ENCODE data around the gene UBTD2.

GRCh38 chr5:172321593-172321992 lies 38.0 kb upstream of the UBTD2 start:
- TF ChIP-seq ESRRG (CRISPR knock-in tag; IDR thresholded peaks at IDR 0.05) (no peak), PATZ1 (CRISPR knock-in tag; IDR thresholded peaks at IDR 0.05; ENCODE audit: borderline replicate concordance) (no peak), ZC3H10 (CRISPR knock-in tag; IDR thresholded peaks at IDR 0.05) (no peak), TOX (CRISPR knock-in tag; IDR thresholded peaks at IDR 0.05; ENCODE audit: borderline replicate concordance) (no peak), SNAI2 (CRISPR knock-in tag; IDR thresholded peaks at IDR 0.05) (no peak), OSR1 (CRISPR knock-in tag; IDR thresholded peaks at IDR 0.05) (no peak), BACH2 (CRISPR knock-in tag; IDR thresholded peaks at IDR 0.05; ENCODE audit: borderline replicate concordance) (no peak), RARB (CRISPR knock-in tag; IDR thresholded peaks at IDR 0.05) (no peak), TSHZ2 (CRISPR knock-in tag; IDR thresholded peaks at IDR 0.05) (no peak), ZNF8 (CRISPR knock-in tag; IDR thresholded peaks at IDR 0.05) (no peak), ZFP3 (CRISPR knock-in tag; IDR thresholded peaks at IDR 0.05) (no peak), CSDC2 (CRISPR knock-in tag; IDR thresholded peaks at IDR 0.05) (no peak), TCF4 (CRISPR knock-in tag; IDR thresholded peaks at IDR 0.05; ENCODE audit: borderline replicate concordance) (no peak)
